Skeletal muscle cell (primary cell): ENCODE data around the gene KMT2E.

Experiments used
- DNase-seq: peaks from one replicate; pipeline ENCODE4 v3.0.0-alpha.2; 2010; ENCODE audit warnings: low read depth
- H3K4me3 ChIP-seq: 2 replicates; pipeline ENCODE4 v1.5.1; 2011; ENCODE audit warnings: low read depth, mild to moderate bottlenecking, control low read depth, low read length, moderate library complexity

KMT2E gene

GRCh38 chr7:105136221-105136620 lies 122.2 kb downstream of the KMT2E start:
- no peak overlapping the region for H3K4me3 ChIP-seq
- DNase-seq = no peak

- no peak overlapping the region for H3K4me3 ChIP-seq
- no peak for DNase-seq
These were observed 123.9 kb downstream of the KMT2E start for GRCh38 chr7:105137898-105138297.

GRCh38 chr7:105139381-105139780 lies 125.4 kb downstream of the KMT2E start:
- no peak overlapping the region for H3K4me3 ChIP-seq
- no peak for DNase-seq

GRCh38 chr7:105141068-105141467 lies 127.1 kb downstream of the KMT2E start:
- DNase-seq = peak; percentile 34
- no peak overlapping the region for H3K4me3 ChIP-seq

- no peak overlapping the region for H3K4me3 ChIP-seq
- DNase-seq = peak; percentile 5
These were observed 135.8 kb downstream of the KMT2E start for GRCh38 chr7:105149827-105150226.

GRCh38 chr7:105151152-105151551 lies 137.1 kb downstream of the KMT2E start:
- no peak overlapping the region for H3K4me3 ChIP-seq
- no peak for DNase-seq

- no peak overlapping the region for H3K4me3 ChIP-seq
- DNase-seq = no peak
These were observed 139.5 kb downstream of the KMT2E start for GRCh38 chr7:105153531-105153930.

- H3K4me3 ChIP-seq = no peak overlapping the region
- no peak for DNase-seq
These were observed 140.1 kb downstream of the KMT2E start for GRCh38 chr7:105154084-105154483.

GRCh38 chr7:105156731-105157130 lies 142.7 kb downstream of the KMT2E start:
- no peak overlapping the region for H3K4me3 ChIP-seq
- peak; percentile 60 for DNase-seq

- DNase-seq = no peak
- no peak overlapping the region for H3K4me3 ChIP-seq
These were observed 143.3 kb downstream of the KMT2E start for GRCh38 chr7:105157278-105157677.

- no peak overlapping the region for H3K4me3 ChIP-seq
- DNase-seq = no peak
These were observed 147.4 kb downstream of the KMT2E start for GRCh38 chr7:105161366-105161765.
